B cell (primary cell): ENCODE results near the gene ITGB1BP1. TPM values are rescaled to one million over a fixed set of nuclear protein-coding genes. Genes with fewer than 3 reads are reported as not detected.

ENCODE experiments used
- ATAC-seq: fragments of 200-7000 bp; cut with Tn5 transposase; one replicate; pipeline ENCODE4 v1.10.0; 2021; ENCODE audit warnings: low read depth, mild to moderate bottlenecking, moderate number of reproducible peaks, moderate library complexity
- CTCF ChIA-PET: fragments of 350-600 bp; sonication (Branson Sonifier 250); formaldehyde crosslinking; loops from one replicate; lab custom pipeline; 2021; ENCODE audit warnings: antibody characterized with exemption, inconsistent platforms; lab: Charles Lee
- POLR2A ChIA-PET: fragments of 350-600 bp; sonication (Branson Sonifier 250); formaldehyde crosslinking; loops from one replicate; lab custom pipeline; 2021; ENCODE audit warnings: antibody characterized with exemption; lab: Charles Lee
- DNase-seq: peaks from one replicate; pipeline ENCODE4 v3.0.0; 2013
- H2AFZ ChIP-seq: 2 replicates; pipeline ENCODE4 v1.6.1; 2012; ENCODE audit warnings: mild to moderate bottlenecking, low read depth, low read length; ENCODE audit not compliant: insufficient read depth, poor library complexity, severe bottlenecking
- H3K27ac ChIP-seq, 2 donors: 1 replicate in 1 of 2; 2 replicates in 1 of 2; pipeline ENCODE4 v1.5.1; 2012 to 2013; ENCODE audit warnings: low read length in 2 of 2, mild to moderate bottlenecking in 2 of 2, moderate library complexity in 1 of 2
- H3K27me3 ChIP-seq, 4 experiments: fragments of 200-600 bp in 1 of 4; sonication (generic) in 1 of 4; replicated peaks in 1 of 4; 1 replicate in 2 of 4; 2 replicates in 2 of 4; pipeline versions ENCODE4 v1.6.1 to v1.7.0; 2013 to 2016; ENCODE audit warnings: low read length in 3 of 4, mild to moderate bottlenecking in 2 of 4, mixed read lengths in 1 of 4, moderate library complexity in 1 of 4; ENCODE audit not compliant: insufficient read depth in 4 of 4, control insufficient read depth in 3 of 4; ENCODE audit errors: control extremely low read depth in 1 of 4
- H3K36me3 ChIP-seq, 2 experiments: replicated peaks in 1 of 2; 1 replicate in 1 of 2; 2 replicates in 1 of 2; pipeline versions ENCODE4 v1.6.1 to v1.7.1; 2013; ENCODE audit warnings: low read length in 1 of 2; ENCODE audit not compliant: insufficient read depth in 2 of 2, control insufficient read depth in 1 of 2; ENCODE audit errors: control extremely low read depth in 1 of 2, extremely low read depth in 1 of 2
- H3K4me1 ChIP-seq, 2 donors: fragments of 200-600 bp in 1 of 2; sonication (generic) in 1 of 2; 1 replicate in 1 of 2; 2 replicates in 1 of 2; pipeline versions ENCODE4 v1.5.1 to v1.6.1; 2013 to 2017; ENCODE audit warnings: low read length in 2 of 2; ENCODE audit not compliant: control insufficient read depth in 2 of 2, insufficient read depth in 2 of 2
- H3K4me2 ChIP-seq: replicated peaks from 2 replicates; pipeline ENCODE3; 2012; ENCODE audit warnings: mild to moderate bottlenecking, low read depth, low read length; ENCODE audit not compliant: poor library complexity, severe bottlenecking
- H3K4me3 ChIP-seq, 5 experiments: fragments of 200-600 bp in 1 of 5; sonication (generic) in 1 of 5; 1 replicate in 3 of 5; 2 replicates in 2 of 5; pipeline versions ENCODE4 v1.5.1 to v1.7.0; 2011 to 2016; ENCODE audit warnings: low read length in 4 of 5, mild to moderate bottlenecking in 4 of 5, low read depth in 2 of 5, control low read depth in 1 of 5, moderate library complexity in 1 of 5; ENCODE audit not compliant: insufficient read depth in 1 of 5; ENCODE audit errors: control extremely low read depth in 1 of 5, extremely low read depth in 1 of 5
- H3K79me2 ChIP-seq: fragments of 200-600 bp; sonication (generic); one replicate; pipeline ENCODE4 v1.6.0; 2016; ENCODE audit warnings: low read length; ENCODE audit not compliant: control insufficient read depth, insufficient read depth
- H3K9ac ChIP-seq: fragments of 200-600 bp; sonication (generic); 2 replicates; pipeline ENCODE4 v1.6.1; 2017; ENCODE audit warnings: mild to moderate bottlenecking, low read length, moderate library complexity
- H3K9me3 ChIP-seq, 3 donors: one replicate each; pipeline versions ENCODE4 v1.6.1 to v1.7.1; 2013; ENCODE audit warnings: low read length in 2 of 3; ENCODE audit not compliant: control insufficient read depth in 2 of 3, insufficient read depth in 1 of 3; ENCODE audit errors: control extremely low read depth in 1 of 3
- H4K20me1 ChIP-seq: 2 replicates; pipeline ENCODE4 v1.6.0; 2012; ENCODE audit warnings: mild to moderate bottlenecking, low read length; ENCODE audit not compliant: insufficient read depth, control insufficient read depth, poor library complexity, severe bottlenecking
- H3K27ac Mint-ChIP-seq: one replicate; pipeline ENCODE4 v1.8.0; 2021; ENCODE audit warnings: mixed read lengths
- H3K27me3 Mint-ChIP-seq: one replicate; pipeline ENCODE4 v1.8.0; 2021; ENCODE audit warnings: mixed read lengths
- H3K4me1 Mint-ChIP-seq: one replicate; pipeline ENCODE4 v1.8.0; 2021; ENCODE audit warnings: mixed read lengths
- H3K4me3 Mint-ChIP-seq: one replicate; pipeline ENCODE4 v1.8.0; 2021; ENCODE audit warnings: mixed read lengths
- H3K9me3 Mint-ChIP-seq: one replicate; pipeline ENCODE4 v1.8.0; 2022; ENCODE audit warnings: mixed read lengths; ENCODE audit not compliant: insufficient read depth
- EZH2 ChIP-seq: IDR thresholded peaks from 2 replicates; pipeline ENCODE4 v1.6.1; 2012; ENCODE audit warnings: borderline replicate concordance, low read depth, mild to moderate bottlenecking, moderate library complexity, low read length; ENCODE audit not compliant: insufficient read depth, poor library complexity, severe bottlenecking
- WGBS: methylation state at CpG from one replicate; pipeline ENCODE4 v1.1.5; 2013; ENCODE audit warnings: missing lambda C conversion rate; ENCODE audit not compliant: insufficient coverage; 5-methylcytosine and 5-hydroxymethylcytosine counted together
- intact Hi-C: fragments of 100-400 bp; cut with micrococcal nuclease; formaldehyde crosslinking; loops from one replicate; pipeline ENCODE4 v1.10.0; 2022
- polyA plus RNA-seq: library from polyadenylated mRNA; depleted of rRNA; stranded (reverse); fragments of >200 nt; gene quantifications from 2 replicates; pipeline ENCODE4 v1.2.3, GENCODE V29; 2012
- total RNA-seq, 2 donors: library from RNA; stranded (reverse); fragments of 120-200 nt in 1 of 2; gene quantifications; 1 replicate in 1 of 2; 2 replicates in 1 of 2; pipeline versions ENCODE4 v1.2.3 to v1.2.4, GENCODE V29; 2013 to 2022
- TF ChIP-seq, protein P1 (sequence below): fragments of 200-600 bp; IDR thresholded peaks from one replicate; pipeline ENCODE4 v1.8.0; 2022; ENCODE audit warnings: antibody characterized with exemption, mild to moderate bottlenecking

Gene ITGB1BP1
- total and polyA plus RNA-seq, 2 donors (not counting 1 experiment from before 2014, with no cell fraction given): 25.7 to 47.1 TPM

DNA sequence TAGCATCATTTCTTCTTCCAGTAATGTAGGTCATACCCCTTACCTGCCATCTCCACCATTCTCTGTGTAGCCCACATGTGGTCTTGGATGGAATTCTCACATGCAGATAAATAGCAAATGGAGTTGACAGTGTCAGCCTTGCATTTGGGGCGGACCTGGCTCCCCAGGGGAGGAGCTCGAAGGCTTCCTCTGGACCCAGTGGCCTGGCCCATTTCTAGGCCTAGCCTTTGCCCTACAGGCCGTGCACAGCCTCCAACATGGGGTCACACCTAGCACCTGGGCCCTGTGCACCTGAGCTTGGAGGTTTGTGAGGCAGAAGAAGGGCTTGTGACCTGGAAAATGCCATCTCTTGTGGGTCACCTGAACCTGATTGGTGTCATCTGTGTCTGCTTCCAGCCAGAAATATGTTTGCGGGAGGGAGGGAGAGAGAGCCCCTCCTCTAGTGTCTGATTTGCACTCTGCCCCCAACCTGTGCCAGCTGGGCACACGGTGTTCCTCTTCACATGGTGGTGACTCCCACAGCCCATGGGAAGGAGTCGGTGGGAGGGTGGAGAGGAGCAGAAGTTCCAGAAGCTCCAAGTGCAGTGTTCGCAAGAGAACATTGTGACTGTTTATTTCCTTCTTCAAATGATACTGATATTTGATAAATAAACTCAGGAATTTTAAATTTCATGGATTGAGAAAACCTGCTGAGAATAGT, 33.0 kb downstream of the ITGB1BP1 start:
- 89% methylated on average over 4 of the region's 7 CpGs for WGBS
- no peaks in the 10 kb centered on the region for H3K27me3 ChIP-seq
- H3K9me3 ChIP-seq: no peaks in the 10 kb centered on the region
- ATAC-seq (no peak), DNase-seq (no peak)
- ChIA-PET POLR2A (no interaction called here), CTCF (no interaction called here)
- TF ChIP-seq EZH2: no peak
- TF ChIP-seq, protein P1, sequence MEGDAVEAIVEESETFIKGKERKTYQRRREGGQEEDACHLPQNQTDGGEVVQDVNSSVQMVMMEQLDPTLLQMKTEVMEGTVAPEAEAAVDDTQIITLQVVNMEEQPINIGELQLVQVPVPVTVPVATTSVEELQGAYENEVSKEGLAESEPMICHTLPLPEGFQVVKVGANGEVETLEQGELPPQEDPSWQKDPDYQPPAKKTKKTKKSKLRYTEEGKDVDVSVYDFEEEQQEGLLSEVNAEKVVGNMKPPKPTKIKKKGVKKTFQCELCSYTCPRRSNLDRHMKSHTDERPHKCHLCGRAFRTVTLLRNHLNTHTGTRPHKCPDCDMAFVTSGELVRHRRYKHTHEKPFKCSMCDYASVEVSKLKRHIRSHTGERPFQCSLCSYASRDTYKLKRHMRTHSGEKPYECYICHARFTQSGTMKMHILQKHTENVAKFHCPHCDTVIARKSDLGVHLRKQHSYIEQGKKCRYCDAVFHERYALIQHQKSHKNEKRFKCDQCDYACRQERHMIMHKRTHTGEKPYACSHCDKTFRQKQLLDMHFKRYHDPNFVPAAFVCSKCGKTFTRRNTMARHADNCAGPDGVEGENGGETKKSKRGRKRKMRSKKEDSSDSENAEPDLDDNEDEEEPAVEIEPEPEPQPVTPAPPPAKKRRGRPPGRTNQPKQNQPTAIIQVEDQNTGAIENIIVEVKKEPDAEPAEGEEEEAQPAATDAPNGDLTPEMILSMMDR: no peak
- H3K27ac ChIP-seq: no peak overlapping the region
- Mint-ChIP-seq H3K4me1 (no peaks in the 10 kb centered on the region), H3K4me3 (no peak overlapping the region), H3K9me3 (no peaks in the 10 kb centered on the region), H3K27me3 (no peaks in the 10 kb centered on the region), H3K27ac (no peak overlapping the region)
- no peak overlapping the region for H3K4me2 ChIP-seq
- no peak overlapping the region for H3K9ac ChIP-seq
- no peaks in the 10 kb centered on the region for H3K79me2 ChIP-seq
- H3K4me3 ChIP-seq: no peak overlapping the region
- H3K36me3 ChIP-seq: no peaks in the 10 kb centered on the region
- intact Hi-C loops: no loop called here
- H3K4me1 ChIP-seq: no peaks in the 10 kb centered on the region
- no peak overlapping the region for H2AFZ ChIP-seq
- H4K20me1 ChIP-seq: no peaks in the 10 kb centered on the region
